GM12872 (cell line): ENCODE data around the gene FAAP20.

Experiments used
- CTCF ChIP-seq: IDR thresholded peaks from 3 replicates; pipeline ENCODE4 v1.5.1; 2011; ENCODE audit warnings: low read depth, mild to moderate bottlenecking, low read length, moderate library complexity; ENCODE audit not compliant: insufficient read depth

Gene FAAP20

GRCh38 chr1:2146836-2147517 is 47.6 kb downstream of the FAAP20 start:
- TF ChIP-seq CTCF = no peak

GRCh38 chr1:2145946-2146835 is 48.4 kb downstream of the FAAP20 start:
- TF ChIP-seq CTCF = no peak

GRCh38 chr1:2144501-2145090 is 50.0 kb downstream of the FAAP20 start:
- TF ChIP-seq CTCF = no peak

- no peak for TF ChIP-seq CTCF
These were observed 50.6 kb downstream of the FAAP20 start for GRCh38 chr1:2143814-2144500.

GRCh38 chr1:2141025-2141424 is 53.5 kb downstream of the FAAP20 start:
- TF ChIP-seq CTCF = no peak
